CD4-positive, alpha-beta T cell treated with Interleukin-4 for 4 hours (primary cell): ENCODE measurements around the gene SMCO4.

ENCODE experiments used
- DNase-seq: peaks from one replicate; pipeline ENCODE4 v3.0.0-alpha.2; 2020

The SMCO4 gene

GRCh38 chr11:93498641-93499040, 44.5 kb downstream of the SMCO4 start:
- no peak for DNase-seq

- no peak for DNase-seq
These were observed 45.0 kb downstream of the SMCO4 start for GRCh38 chr11:93498161-93498560.

GRCh38 chr11:93497596-93497995, 45.6 kb downstream of the SMCO4 start:
- DNase-seq, result no peak

- no peak for DNase-seq
These were observed 48.8 kb downstream of the SMCO4 start for GRCh38 chr11:93494357-93494756.

- no peak for DNase-seq
These were observed 49.8 kb downstream of the SMCO4 start for GRCh38 chr11:93493252-93493897.

GRCh38 chr11:93492464-93493251, 50.5 kb downstream of the SMCO4 start:
- DNase-seq, result no peak

- no peak for DNase-seq
These were observed 51.2 kb downstream of the SMCO4 start for GRCh38 chr11:93491973-93492372.

GRCh38 chr11:93490996-93491618, 52.1 kb downstream of the SMCO4 start:
- no peak for DNase-seq

- no peak for DNase-seq
These were observed 53.4 kb downstream of the SMCO4 start for GRCh38 chr11:93489841-93490240.

GRCh38 chr11:93487032-93487483, 56.1 kb downstream of the SMCO4 start:
- no peak for DNase-seq

- DNase-seq, result no peak
These were observed 57.2 kb downstream of the SMCO4 start for GRCh38 chr11:93485983-93486382.

GRCh38 chr11:93484716-93485115, 58.5 kb downstream of the SMCO4 start:
- no peak for DNase-seq

GRCh38 chr11:93482556-93482955, 60.6 kb downstream of the SMCO4 start:
- DNase-seq, result no peak

- no peak for DNase-seq
These were observed 61.5 kb downstream of the SMCO4 start for GRCh38 chr11:93481696-93482095.

- no peak for DNase-seq
These were observed 61.9 kb downstream of the SMCO4 start for GRCh38 chr11:93481279-93481678.

GRCh38 chr11:93480756-93481155, 62.4 kb downstream of the SMCO4 start:
- no peak for DNase-seq

GRCh38 chr11:93480256-93480655, 62.9 kb downstream of the SMCO4 start:
- DNase-seq, result no peak

- DNase-seq, result no peak
These were observed 64.3 kb downstream of the SMCO4 start for GRCh38 chr11:93478841-93479240.

- no peak for DNase-seq
These were observed 65.4 kb downstream of the SMCO4 start for GRCh38 chr11:93477684-93478234.

GRCh38 chr11:93476796-93477195, 66.4 kb downstream of the SMCO4 start:
- DNase-seq, result no peak

- DNase-seq, result no peak
These were observed 69.1 kb downstream of the SMCO4 start for GRCh38 chr11:93474123-93474522.

- no peak for DNase-seq
These were observed 74.9 kb downstream of the SMCO4 start for GRCh38 chr11:93468290-93468689.

GRCh38 chr11:93467054-93467453, 76.1 kb downstream of the SMCO4 start:
- DNase-seq, result no peak
